Endothelial cell of umbilical vein (primary cell): ENCODE data around the gene SFXN2. TPM values are rescaled to one million over a fixed set of nuclear protein-coding genes. Genes with fewer than 3 reads are reported as not detected.

Source experiments
- BruUV-seq: library from RNA; stranded (reverse); fragments of 400-500 nt; replicated peaks from 2 replicates; lab custom pipeline; 2021; lab: Mats Ljungman, UMichigan
- CTCF ChIA-PET: fragments of 300-600, 350-600 bp; sonication (Branson Sonifier 250); formaldehyde crosslinking; loops from one replicate; lab custom pipeline; 2021; ENCODE audit warnings: antibody characterized with exemption, inconsistent platforms; lab: Charles Lee
- POLR2A ChIA-PET: fragments of 300-600, 350-600 bp; sonication (Branson Sonifier 250); formaldehyde crosslinking; loops from one replicate; lab custom pipeline; 2021; ENCODE audit warnings: antibody characterized with exemption, inconsistent platforms; lab: Charles Lee
- DNase-seq: peaks from one replicate; pipeline ENCODE4 v3.0.0-alpha.2; 2011; ENCODE audit warnings: low read depth, low spot score
- FAIRE-seq: peaks from 2 replicates; lab custom pipeline; 2011; peaks lifted over from hg19 to GRCh38; lab: Jason Lieb, UNC
- H2AFZ ChIP-seq: 2 replicates; pipeline ENCODE4 v1.6.0; 2012; ENCODE audit warnings: low read depth, low read length, control low read depth, inconsistent platforms
- H3K27ac ChIP-seq: 2 replicates; pipeline ENCODE4 v1.5.1; 2011; ENCODE audit warnings: low read depth, mild to moderate bottlenecking, control low read depth, low read length, moderate library complexity; ENCODE audit not compliant: insufficient read depth
- H3K27me3 ChIP-seq, 2 experiments: 2 replicates each; pipeline versions ENCODE4 v1.6.0 to v1.6.1; 2011; ENCODE audit warnings: low read length in 2 of 2, mixed read lengths in 1 of 2; ENCODE audit not compliant: control insufficient read depth in 2 of 2, insufficient read depth in 2 of 2
- H3K36me3 ChIP-seq, 2 experiments: 2 replicates in 1 of 2; 3 replicates in 1 of 2; pipeline ENCODE4 v1.5.1; 2011; ENCODE audit warnings: low read length in 2 of 2, mild to moderate bottlenecking in 1 of 2, moderate library complexity in 1 of 2; ENCODE audit not compliant: control insufficient read depth in 2 of 2, insufficient read depth in 2 of 2; ENCODE audit errors: extremely low read depth in 1 of 2
- H3K4me1 ChIP-seq: 3 replicates; pipeline ENCODE4 v1.5.1; 2011; ENCODE audit warnings: mild to moderate bottlenecking, low read length; ENCODE audit not compliant: control insufficient read depth, insufficient read depth; ENCODE audit errors: extremely low read depth
- H3K4me2 ChIP-seq: 2 replicates; pipeline ENCODE4 v1.6.1; 2011; ENCODE audit warnings: low read length, control low read depth, mixed read lengths; ENCODE audit not compliant: insufficient read depth
- H3K4me3 ChIP-seq, 3 experiments: fragments of 200-600 bp in 1 of 3; sonication (generic), shearing (Covaris generic) in 1 of 3; replicated peaks in 1 of 3; 2 replicates each; pipeline ENCODE4 v1.5.1; 2011 to 2016; ENCODE audit warnings: control low read depth in 3 of 3, low read length in 3 of 3, mild to moderate bottlenecking in 2 of 3, inconsistent platforms in 1 of 3, low read depth in 1 of 3, moderate library complexity in 1 of 3; ENCODE audit not compliant: insufficient read depth in 1 of 3
- H3K79me2 ChIP-seq: 2 replicates; pipeline ENCODE4 v1.6.0; 2012; ENCODE audit warnings: low read length, inconsistent platforms; ENCODE audit not compliant: control insufficient read depth, insufficient read depth
- H3K9ac ChIP-seq: replicated peaks from 2 replicates; pipeline ENCODE3; 2011; ENCODE audit warnings: low read length, control low read depth; ENCODE audit not compliant: insufficient read depth; ENCODE audit errors: extremely low read depth
- H3K9me1 ChIP-seq: replicated peaks from 3 replicates; pipeline ENCODE4 v1.6.0; 2011; ENCODE audit warnings: mild to moderate bottlenecking, low read length; ENCODE audit not compliant: control insufficient read depth, insufficient read depth; ENCODE audit errors: extremely low read depth
- H3K9me3 ChIP-seq: replicated peaks from 2 replicates; pipeline ENCODE4 v1.5.1; 2012; ENCODE audit warnings: low read length, inconsistent platforms; ENCODE audit not compliant: control insufficient read depth, insufficient read depth
- H4K20me1 ChIP-seq: replicated peaks from 2 replicates; pipeline ENCODE3; 2011; ENCODE audit warnings: mild to moderate bottlenecking, low read length; ENCODE audit not compliant: control insufficient read depth, insufficient read depth; ENCODE audit errors: extremely low read depth
- EZH2 ChIP-seq: IDR thresholded peaks from 2 replicates; pipeline ENCODE4 v1.6.1; 2012; ENCODE audit warnings: borderline replicate concordance, low read depth, mild to moderate bottlenecking, moderate library complexity, low read length, inconsistent platforms; ENCODE audit not compliant: severe bottlenecking
- FOS ChIP-seq: IDR thresholded peaks from 2 replicates; pipeline ENCODE4 v1.6.1; 2011; ENCODE audit warnings: mild to moderate bottlenecking, low read length, moderate library complexity, borderline replicate concordance; ENCODE audit not compliant: insufficient read depth
- GATA2 ChIP-seq: IDR thresholded peaks from 2 replicates; pipeline ENCODE4 v1.7.0; 2011; ENCODE audit warnings: low read depth, mild to moderate bottlenecking, moderate library complexity, mixed read lengths, low read length; ENCODE audit not compliant: insufficient read length, insufficient read depth
- JUN ChIP-seq: IDR thresholded peaks from 2 replicates; pipeline ENCODE4 v1.6.1; 2011; ENCODE audit warnings: borderline replicate concordance, low read depth; ENCODE audit not compliant: insufficient read length, insufficient read depth
- MYC ChIP-seq: IDR thresholded peaks from one replicate; pipeline ENCODE4 v1.6.1; 2011; ENCODE audit warnings: mild to moderate bottlenecking, low read depth, low read length
- POLR2A ChIP-seq: IDR thresholded peaks from 2 replicates; pipeline ENCODE4 v1.6.1; 2012; ENCODE audit warnings: low read depth, mild to moderate bottlenecking, control low read depth, low read length
- POLR2AphosphoS5 ChIP-seq: IDR thresholded peaks from 2 replicates; pipeline ENCODE4 v1.6.1; 2012; ENCODE audit warnings: low read depth, mild to moderate bottlenecking, control low read depth, low read length, moderate library complexity; ENCODE audit not compliant: insufficient read depth
- dilution Hi-C: fragments of 300-500 bp; cut with MboI; formaldehyde crosslinking; loops from one replicate; pipeline ENCODE4 v1.15.0; 2019; ENCODE audit warnings: low sequenced_read_pairs; ENCODE audit not compliant: extremely low pct_ligation_motif_present
- intact Hi-C: fragments of 100-400 bp; cut with micrococcal nuclease; formaldehyde crosslinking; loops from one replicate; pipeline ENCODE4 v1.10.0; 2022
- polyA plus RNA-seq, 4 experiments: library from polyadenylated mRNA; depleted of rRNA in 3 of 4; stranded (reverse) in 3 of 4; unstranded in 1 of 4; fragments of >200 nt; gene quantifications; 2 replicates each; pipeline versions ENCODE4 v1.2.1 to v1.2.3, GENCODE V29; 2011 to 2012; ENCODE audit warnings: missing spikeins in 1 of 4
- total RNA-seq: library from RNA; stranded (reverse); gene quantifications from 2 replicates; pipeline ENCODE4 v1.2.3, GENCODE V29; 2021
- TF ChIP-seq, protein P1 (sequence below): IDR thresholded peaks from 2 replicates; pipeline ENCODE4 v1.6.1; 2011; ENCODE audit not compliant: insufficient read depth, insufficient read length
- TF ChIP-seq, protein P2 (sequence below), 2 donors: IDR thresholded peaks; 1 replicate in 1 of 2; 2 replicates in 1 of 2; pipeline ENCODE4 v1.5.1; 2011; ENCODE audit warnings: low read length in 2 of 2, mild to moderate bottlenecking in 2 of 2, moderate library complexity in 2 of 2, control low read depth in 1 of 2, inconsistent platforms in 1 of 2, low read depth in 1 of 2; ENCODE audit not compliant: insufficient read depth in 1 of 2; ENCODE audit errors: extremely low read depth in 1 of 2

The SFXN2 gene
- total and polyA plus RNA-seq, 2 donors (not counting 3 experiments of a cell fraction or from before 2014, with no cell fraction given), result 9.8 to 17.0 TPM

DNA sequence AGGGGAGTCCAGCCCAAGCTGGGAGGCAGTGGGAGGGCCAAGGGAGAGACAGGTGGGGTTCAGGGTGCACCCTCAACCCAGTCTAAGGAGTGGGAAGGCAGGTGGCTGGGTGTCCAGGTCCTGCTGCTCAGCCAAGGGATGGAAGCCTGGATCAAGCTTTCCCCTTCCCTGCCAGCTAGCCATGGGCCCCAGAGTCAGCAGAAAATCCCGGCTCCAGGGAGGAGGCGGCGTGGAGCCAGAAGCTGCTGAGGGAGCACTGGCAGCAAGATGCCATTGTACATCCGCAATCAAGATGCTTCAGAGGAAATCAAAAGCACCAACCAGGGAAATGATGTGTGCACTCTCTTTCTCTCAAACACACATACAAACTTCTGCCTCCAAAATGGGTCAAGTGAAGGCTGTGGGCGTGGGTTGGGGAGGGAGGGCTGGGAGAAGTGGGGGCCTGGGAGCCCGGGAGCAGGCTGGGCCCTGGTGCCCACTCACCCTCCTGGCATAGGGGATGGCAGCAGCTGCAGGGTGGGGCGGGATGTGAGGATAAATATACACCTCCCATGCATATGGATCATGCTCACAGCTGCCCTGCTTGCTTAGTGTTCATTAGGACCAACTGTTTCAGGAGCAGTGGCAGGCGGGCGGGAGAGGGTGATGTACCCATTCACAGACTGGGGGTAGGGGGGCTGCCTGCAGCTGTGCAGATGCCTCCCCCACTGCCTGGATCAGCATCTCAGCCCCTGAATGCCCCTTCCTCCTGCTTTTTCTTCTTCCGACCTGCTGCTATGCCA lies 45.9 kb upstream of the SFXN2 start:
- FAIRE-seq (no peak), DNase-seq (no peak)
- Histone ChIP-seq H3K4me2 (no peak overlapping the region), H3K9ac (no peak overlapping the region), H2AFZ (no peak overlapping the region), H3K27me3 (no peaks in the 10 kb centered on the region), H4K20me1 (no peaks in the 10 kb centered on the region), H3K4me3 (no peak overlapping the region), H3K27ac (no peak overlapping the region), H3K79me2 (no peaks in the 10 kb centered on the region), H3K9me1 (no peaks in the 10 kb centered on the region), H3K9me3 (no peaks in the 10 kb centered on the region), H3K4me1 (peaks cover under 1% of the 10 kb centered on the region), H3K36me3 (no peaks in the 10 kb centered on the region)
- BruUV-seq, result no TSS peak
- TF ChIP-seq POLR2A, result no peak
- TF ChIP-seq EZH2, result no peak
- TF ChIP-seq POLR2AphosphoS5, result no peak
- TF ChIP-seq GATA2, result no peak
- TF ChIP-seq, protein P1, sequence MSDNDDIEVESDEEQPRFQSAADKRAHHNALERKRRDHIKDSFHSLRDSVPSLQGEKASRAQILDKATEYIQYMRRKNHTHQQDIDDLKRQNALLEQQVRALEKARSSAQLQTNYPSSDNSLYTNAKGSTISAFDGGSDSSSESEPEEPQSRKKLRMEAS, result no peak
- no peak for TF ChIP-seq JUN
- TF ChIP-seq, protein P2, sequence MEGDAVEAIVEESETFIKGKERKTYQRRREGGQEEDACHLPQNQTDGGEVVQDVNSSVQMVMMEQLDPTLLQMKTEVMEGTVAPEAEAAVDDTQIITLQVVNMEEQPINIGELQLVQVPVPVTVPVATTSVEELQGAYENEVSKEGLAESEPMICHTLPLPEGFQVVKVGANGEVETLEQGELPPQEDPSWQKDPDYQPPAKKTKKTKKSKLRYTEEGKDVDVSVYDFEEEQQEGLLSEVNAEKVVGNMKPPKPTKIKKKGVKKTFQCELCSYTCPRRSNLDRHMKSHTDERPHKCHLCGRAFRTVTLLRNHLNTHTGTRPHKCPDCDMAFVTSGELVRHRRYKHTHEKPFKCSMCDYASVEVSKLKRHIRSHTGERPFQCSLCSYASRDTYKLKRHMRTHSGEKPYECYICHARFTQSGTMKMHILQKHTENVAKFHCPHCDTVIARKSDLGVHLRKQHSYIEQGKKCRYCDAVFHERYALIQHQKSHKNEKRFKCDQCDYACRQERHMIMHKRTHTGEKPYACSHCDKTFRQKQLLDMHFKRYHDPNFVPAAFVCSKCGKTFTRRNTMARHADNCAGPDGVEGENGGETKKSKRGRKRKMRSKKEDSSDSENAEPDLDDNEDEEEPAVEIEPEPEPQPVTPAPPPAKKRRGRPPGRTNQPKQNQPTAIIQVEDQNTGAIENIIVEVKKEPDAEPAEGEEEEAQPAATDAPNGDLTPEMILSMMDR (IDR thresholded peaks at IDR 0.05; ENCODE audit: extremely low read depth in 1 of 2, insufficient read depth in 1 of 2, low read depth in 1 of 2, low read length in 2 of 2), result no peak
- no peak for TF ChIP-seq MYC
- no peak for TF ChIP-seq FOS
- intact Hi-C loops (no loop called here), dilution Hi-C loops (no loop called here)
- POLR2A ChIA-PET, result no interaction called here
- CTCF ChIA-PET, result interaction anchor here (0.5 to 2.7 kb wide), 13 partner anchors 8 to 848 kb away, joined by 3 to 26 read pairs (median 7); partner anchors contain the start of genes ACTR1A, ARL3, SFXN2 and SUFU
